ENCODE data around the gene NUP205.
"Not testable (repeated sequence)": the region's sequence is repeated elsewhere in the genome, so short reads cannot be mapped to it uniquely, and the experiment has no call there.

Gene NUP205

DNA sequence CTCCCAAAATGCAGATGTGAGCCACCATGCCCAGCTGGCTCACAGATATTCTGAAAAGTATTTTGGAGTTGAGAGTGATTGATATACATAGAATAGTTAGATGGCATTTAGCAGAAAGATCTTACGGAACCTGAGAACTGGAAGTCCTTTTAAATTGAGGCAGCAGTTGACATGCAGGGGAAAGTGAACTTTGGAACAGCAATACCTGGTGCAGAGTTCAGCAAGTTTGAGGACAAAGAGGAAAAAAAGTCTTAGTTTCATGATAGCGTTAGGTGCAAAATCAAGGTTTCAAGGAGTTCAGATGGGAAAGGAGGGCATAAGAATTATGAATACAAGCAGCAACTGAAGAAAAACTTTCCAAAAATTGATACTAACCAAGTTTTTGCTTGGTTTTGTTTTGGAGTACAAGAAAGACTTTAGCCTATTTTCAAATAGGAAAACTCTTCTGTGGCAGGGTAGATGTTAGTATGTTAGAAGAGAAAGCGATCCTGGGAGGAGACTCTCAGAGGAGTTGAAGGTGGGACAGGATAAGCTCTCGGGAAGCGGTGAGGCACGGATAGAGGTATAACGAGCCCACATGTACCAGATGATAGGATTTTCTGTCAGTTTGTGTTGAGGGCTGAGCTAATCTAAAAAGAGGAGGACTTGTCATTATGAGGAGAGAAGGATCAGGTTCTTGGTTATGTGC is 76.6 kb downstream of the NUP205 start:
- H3K27me3 ChIP-seq = no peaks in the 10 kb centered on the region
- H3K9me3 ChIP-seq (replicated peaks in 1 of 11) = 0 out of 22 replicates have a peak, but pooled peaks cover 0 to 2% (median 0%) of the 10 kb centered on the region in 11 experiments
- TF ChIP-seq Cebpa-rat (IDR thresholded peaks at IDR 0.05) = no peak
- H3K27ac ChIP-seq = no peak overlapping the region
- no peaks in the 10 kb centered on the region for H3K4me1 ChIP-seq
- H4K20me1 ChIP-seq = peaks cover 0 to 4% (median 0%) of the 10 kb centered on the region in 11 experiments; a peak in 2 of 22 replicates
- no peak overlapping the region for H3K9ac ChIP-seq
- H3K4me2 ChIP-seq = no peak overlapping the region
- no peak overlapping the region for H3K4me3 ChIP-seq
- peaks cover 94 to 100% (median 100%) of the 10 kb centered on the region in 11 experiments for H3K36me3 ChIP-seq

DNA sequence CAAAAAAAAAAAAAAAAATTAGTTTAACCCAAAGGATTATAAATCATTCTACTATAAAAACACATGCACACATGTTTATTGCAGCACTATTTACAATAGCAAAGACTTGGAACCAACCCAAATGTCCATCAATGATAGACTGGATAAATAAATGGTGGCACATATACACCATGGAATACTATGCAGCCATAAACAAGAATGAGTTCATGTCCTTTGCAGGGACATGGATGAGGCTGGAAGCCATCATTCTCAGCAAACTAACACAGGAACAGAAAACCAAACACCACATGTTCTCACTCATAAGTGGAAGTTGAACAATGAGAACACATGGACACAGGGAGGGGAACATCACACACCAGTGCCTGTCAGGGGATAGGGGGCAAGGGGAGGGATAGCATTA is 82.0 kb downstream of the NUP205 start:
- not testable (repeated sequence) for H3K9ac ChIP-seq; H3K27me3 ChIP-seq; H3K27ac ChIP-seq; H3K4me2 ChIP-seq; H3K4me3 ChIP-seq; H3K4me1 ChIP-seq; H3K9me3 ChIP-seq (replicated peaks in 1 of 11)
- Histone ChIP-seq H3K36me3 (peaks cover 95 to 100% (median 100%) of the 10 kb centered on the region in 11 experiments), H4K20me1 (peaks cover 0 to 23% (median 0%) of the 10 kb centered on the region in 11 experiments; a peak in 7 of 22 replicates)

DNA sequence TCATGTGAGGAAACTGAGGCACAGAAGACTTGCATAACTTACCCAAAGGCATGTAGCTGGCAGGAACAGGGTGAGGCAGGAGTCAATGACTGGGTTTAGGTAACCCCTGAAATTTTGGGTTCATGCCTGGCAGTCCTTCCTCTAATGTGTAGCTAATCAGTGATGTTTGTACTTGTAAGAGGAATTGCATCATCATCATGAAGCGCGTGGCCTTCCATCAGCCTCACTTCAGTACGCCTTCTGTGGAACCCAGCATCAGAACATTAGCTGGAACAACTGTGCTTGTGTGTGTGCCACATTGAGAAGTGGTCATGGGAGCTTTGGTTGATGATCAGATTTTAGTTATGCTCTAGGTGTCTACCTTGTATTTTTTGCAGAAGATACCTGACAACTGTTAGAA is 86.4 kb downstream of the NUP205 start:
- no peaks in the 10 kb centered on the region for H3K27me3 ChIP-seq
- H3K4me2 ChIP-seq = no peak overlapping the region
- H3K4me1 ChIP-seq = no peaks in the 10 kb centered on the region
- peaks cover 85 to 100% (median 98%) of the 10 kb centered on the region in 11 experiments for H3K36me3 ChIP-seq
- H3K9ac ChIP-seq = no peak overlapping the region
- 0 out of 22 replicates have a peak, but pooled peaks cover 0 to 4% (median 0%) of the 10 kb centered on the region in 11 experiments for H3K9me3 ChIP-seq (replicated peaks in 1 of 11)
- peak in 2 of 11 experiments; percentile 36 to 39; a peak in 2 of 22 replicates for TF ChIP-seq Cebpa-rat (IDR thresholded peaks at IDR 0.05)
- H3K27ac ChIP-seq = no peak overlapping the region
- H3K4me3 ChIP-seq = no peak overlapping the region
- H4K20me1 ChIP-seq = peaks cover 0 to 25% (median 0%) of the 10 kb centered on the region in 11 experiments; a peak in 6 of 22 replicates

DNA sequence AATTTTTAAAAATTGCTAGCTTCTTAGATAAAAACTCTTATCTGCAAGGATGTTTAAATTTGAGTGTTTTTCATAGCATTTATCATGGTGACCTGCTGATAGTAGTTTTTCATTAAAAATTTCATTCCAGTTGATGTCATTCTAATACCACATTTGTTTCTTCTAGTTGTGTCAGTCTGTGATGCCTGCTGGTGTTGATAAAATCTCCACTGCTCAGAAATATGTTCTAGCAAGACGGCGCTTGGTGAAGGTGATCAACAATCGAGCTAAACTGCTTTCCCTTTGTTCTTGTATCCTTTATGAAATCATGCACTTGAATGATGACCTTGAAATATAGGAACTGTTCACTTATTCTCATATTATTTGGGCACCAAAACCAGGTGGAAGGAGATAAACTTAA is 87.0 kb downstream of the NUP205 start:
- Histone ChIP-seq H3K9ac (no peak overlapping the region), H3K4me1 (peaks cover 0 to 1% (median 0%) of the 10 kb centered on the region in 10 experiments; a peak in 2 of 20 replicates), H3K4me3 (no peak overlapping the region), H3K9me3 (replicated peaks in 1 of 11) (no peaks in the 10 kb centered on the region), H3K27ac (no peak overlapping the region), H3K27me3 (no peaks in the 10 kb centered on the region), H3K4me2 (no peak overlapping the region), H3K36me3 (peaks cover 79 to 100% (median 98%) of the 10 kb centered on the region in 11 experiments), H4K20me1 (peaks cover 0 to 25% (median 0%) of the 10 kb centered on the region in 11 experiments; a peak in 6 of 22 replicates)
- no peak for TF ChIP-seq Cebpa-rat (IDR thresholded peaks at IDR 0.05)

- H3K4me3 ChIP-seq = no peak overlapping the region
- no peak for TF ChIP-seq Cebpa-rat (IDR thresholded peaks at IDR 0.05)
- H3K36me3 ChIP-seq = peaks cover 76 to 100% (median 95%) of the 10 kb centered on the region in 11 experiments
- no peak overlapping the region for H3K4me2 ChIP-seq
- H3K9ac ChIP-seq = no peak overlapping the region
- no peak overlapping the region for H3K27ac ChIP-seq
- peaks cover 0 to 25% (median 0%) of the 10 kb centered on the region in 11 experiments; a peak in 6 of 22 replicates for H4K20me1 ChIP-seq
- H3K4me1 ChIP-seq = peaks cover 0 to 8% (median 0%) of the 10 kb centered on the region in 10 experiments; a peak in 6 of 20 replicates
- H3K9me3 ChIP-seq (replicated peaks in 1 of 11) = no peaks in the 10 kb centered on the region
- no peaks in the 10 kb centered on the region for H3K27me3 ChIP-seq
Observed at GRCh38 chr7:135645296-135645904, 87.7 kb downstream of the NUP205 start.

DNA sequence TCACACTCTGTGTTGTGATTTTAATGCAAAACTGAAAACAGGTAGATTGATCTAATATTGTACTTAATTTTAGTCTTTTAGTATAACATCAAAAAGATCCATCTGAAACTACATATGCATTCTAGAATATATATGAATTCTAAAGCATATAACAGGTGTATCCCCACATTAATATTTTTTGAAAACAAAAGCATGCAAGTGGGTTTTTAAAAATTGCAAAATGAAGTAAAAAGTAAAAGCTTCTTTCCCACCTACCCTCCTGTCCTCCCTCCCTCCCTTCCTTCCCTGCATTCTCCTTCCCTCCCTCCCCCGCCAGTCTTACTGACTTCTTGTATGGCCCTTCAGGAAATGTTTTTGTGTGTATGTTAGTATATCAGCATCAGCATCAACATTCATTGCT is 90.0 kb downstream of the NUP205 start:
- no peak for TF ChIP-seq Cebpa-rat (IDR thresholded peaks at IDR 0.05)
- Histone ChIP-seq H3K27ac (no peak overlapping the region), H3K4me3 (no peak overlapping the region), H3K4me1 (peaks cover 0 to 27% (median 0%) of the 10 kb centered on the region in 10 experiments; a peak in 6 of 20 replicates), H3K27me3 (no peaks in the 10 kb centered on the region), H3K9me3 (replicated peaks in 1 of 11) (no peaks in the 10 kb centered on the region), H3K9ac (no peak overlapping the region), H3K36me3 (peaks cover 53 to 87% (median 73%) of the 10 kb centered on the region in 11 experiments), H4K20me1 (peaks cover 0 to 14% (median 0%) of the 10 kb centered on the region in 11 experiments; a peak in 5 of 22 replicates), H3K4me2 (no peak overlapping the region)

DNA sequence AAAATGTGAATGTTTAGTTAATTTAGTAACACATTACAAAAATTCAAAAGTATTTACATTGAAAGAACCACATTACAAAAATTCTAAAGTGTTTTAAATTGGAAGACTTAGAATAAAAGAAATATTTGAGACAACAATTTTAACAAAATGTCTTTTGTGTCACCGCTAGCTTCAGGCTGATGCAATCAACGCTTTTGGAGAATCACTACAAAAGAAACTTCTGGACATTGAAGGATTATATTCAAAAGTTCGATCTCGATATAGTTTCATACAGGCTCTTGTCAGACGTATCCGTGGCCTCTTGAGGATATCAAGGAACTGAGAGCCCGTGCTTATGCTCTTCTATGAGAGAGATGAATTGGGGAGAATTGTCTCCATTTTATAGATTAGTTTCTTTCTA is 90.5 kb downstream of the NUP205 start:
- Histone ChIP-seq H3K9ac (no peak overlapping the region), H3K36me3 (peaks cover 48 to 82% (median 69%) of the 10 kb centered on the region in 11 experiments)
- no peak for TF ChIP-seq Cebpa-rat (IDR thresholded peaks at IDR 0.05)

DNA sequence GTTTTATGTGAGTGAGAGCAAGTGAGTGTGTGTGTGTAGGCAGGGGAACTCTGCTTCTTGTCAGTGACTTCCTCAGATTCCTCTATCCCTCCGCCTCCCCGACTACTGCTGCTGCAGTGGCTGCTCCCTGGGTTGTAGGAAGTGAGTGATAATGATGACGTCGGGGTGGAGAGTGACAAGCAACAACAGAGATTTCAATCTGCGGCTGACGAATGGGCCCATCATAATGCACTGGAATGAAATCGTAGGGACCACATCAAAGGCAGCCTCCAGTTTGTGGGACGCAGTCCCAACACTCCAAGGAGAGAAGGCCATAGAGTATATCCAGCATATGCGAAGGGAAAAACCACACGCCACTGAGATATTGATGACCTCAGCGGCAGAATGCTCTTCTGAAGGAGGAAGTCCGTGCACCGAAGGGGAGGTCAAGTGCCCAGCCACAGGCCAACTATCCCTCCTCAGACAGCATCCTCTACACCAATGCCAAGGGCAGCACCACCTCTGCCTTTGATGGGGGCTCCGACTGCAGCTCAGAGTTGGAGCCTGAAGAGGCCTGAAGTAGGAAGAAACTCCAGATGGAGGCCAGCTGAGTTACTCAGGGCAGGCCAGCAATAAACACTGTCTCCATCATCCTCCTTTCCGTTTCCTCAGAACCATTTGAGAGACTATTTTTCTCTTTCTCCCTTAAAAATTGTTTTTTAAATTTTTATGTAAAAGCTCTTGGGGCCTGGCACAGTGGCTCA is 93.3 kb downstream of the NUP205 start:
- H3K9ac ChIP-seq = no peak overlapping the region
- no peak for TF ChIP-seq Cebpa-rat (IDR thresholded peaks at IDR 0.05)

More for the DNA sequence above, 90.5 kb downstream of the NUP205 start:
- Histone ChIP-seq H3K27me3 (no peaks in the 10 kb centered on the region), H3K4me2 (no peak overlapping the region), H3K4me3 (no peak overlapping the region), H3K9me3 (replicated peaks in 1 of 11) (no peaks in the 10 kb centered on the region), H4K20me1 (peaks cover 0 to 14% (median 0%) of the 10 kb centered on the region in 11 experiments; a peak in 5 of 22 replicates), H3K4me1 (peaks cover 0 to 27% (median 0%) of the 10 kb centered on the region in 10 experiments; a peak in 6 of 20 replicates), H3K27ac (no peak overlapping the region)

More for the DNA sequence above, 93.3 kb downstream of the NUP205 start:
- peaks cover 0 to 27% (median 0%) of the 10 kb centered on the region in 10 experiments; a peak in 6 of 20 replicates for H3K4me1 ChIP-seq
- no peaks in the 10 kb centered on the region for H3K27me3 ChIP-seq
- H4K20me1 ChIP-seq = no peaks in the 10 kb centered on the region; a peak in 1 of 22 replicates
- H3K27ac ChIP-seq = peak overlapping the region in 3 of 11 experiments; percentile 10 to 56 (median 12); a peak in 5 of 22 replicates
- peak overlapping the region in 3 of 11 experiments; percentile 30 to 63 (median 58); a peak in 6 of 22 replicates for H3K4me2 ChIP-seq
- H3K9me3 ChIP-seq (replicated peaks in 1 of 11) = no peaks in the 10 kb centered on the region
- H3K4me3 ChIP-seq = no peak overlapping the region
- H3K36me3 ChIP-seq = peaks cover 23 to 54% (median 43%) of the 10 kb centered on the region in 11 experiments
